HG02943 (cell line): ENCODE measurements around the gene PRKAR1B.

Source experiments
- ATAC-seq: cut with Tn5 transposase; IDR thresholded peaks from one replicate; pipeline ENCODE4 v1.9.1; 2021; ENCODE audit warnings: mild to moderate bottlenecking, low read depth, moderate library complexity; ENCODE audit not compliant: unreplicated experiment

PRKAR1B gene

DNA sequence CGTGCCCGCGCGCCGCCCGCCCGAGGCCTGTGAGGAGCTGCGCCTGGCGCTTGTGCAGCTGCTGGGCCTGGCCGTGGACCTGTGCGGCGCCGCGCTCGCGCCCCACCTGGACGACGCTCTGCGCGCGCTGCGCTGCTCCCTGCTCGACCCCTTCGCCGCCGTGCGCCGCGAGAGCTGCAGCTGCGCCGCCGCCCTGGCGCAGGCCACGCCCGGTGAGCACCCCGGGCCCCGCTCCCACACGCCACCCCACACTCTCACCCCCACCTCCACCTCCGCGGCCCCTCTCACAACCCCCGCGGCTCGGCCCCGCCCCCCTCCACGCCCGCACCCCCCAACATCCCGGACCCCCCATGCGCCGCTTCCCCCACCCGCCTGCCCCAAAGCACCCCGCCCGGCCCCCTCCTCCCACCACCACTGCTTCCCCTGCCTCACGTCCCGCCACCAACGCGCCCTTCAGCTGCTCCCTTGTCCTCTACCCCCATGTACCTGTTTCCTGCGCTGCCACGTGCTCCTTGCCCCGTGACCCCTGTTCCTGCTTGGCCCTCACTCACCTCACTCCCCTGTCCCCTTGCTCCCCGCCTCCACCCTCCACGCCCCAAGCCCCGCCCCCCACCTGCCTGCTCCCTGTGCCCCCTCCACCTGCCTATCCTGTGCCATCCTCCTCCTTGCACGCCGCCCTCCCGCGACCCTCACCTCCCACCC is at the start of gene PRKAR1B:
Gene PRKAR1B (minus strand): TSS at position 178 of the 702 bp plus-strand sequence. CDS start 15,776 bp downstream, outside the sequence.
- ATAC-seq: peak; percentile 33

DNA sequence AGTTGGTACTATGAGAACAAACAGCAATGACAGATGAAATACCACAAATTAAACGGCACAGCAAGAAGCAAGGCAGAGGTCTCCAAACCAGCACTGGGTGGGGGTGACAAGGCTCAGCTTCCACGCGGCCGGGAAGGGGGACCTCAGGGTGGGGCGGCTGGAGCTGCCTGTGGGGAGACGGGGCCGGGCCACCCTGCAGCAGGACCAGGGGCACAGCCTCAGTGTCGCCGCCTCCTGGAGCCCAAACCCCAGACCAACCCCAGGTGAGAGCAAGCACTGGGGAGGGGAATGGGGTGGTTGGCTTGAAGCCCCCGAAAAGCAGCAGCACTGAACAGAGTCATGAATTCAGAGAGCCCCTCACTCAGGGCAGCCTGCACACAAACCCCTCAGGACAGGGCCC is 49.3 kb upstream of the PRKAR1B start:
- no peak for ATAC-seq

DNA sequence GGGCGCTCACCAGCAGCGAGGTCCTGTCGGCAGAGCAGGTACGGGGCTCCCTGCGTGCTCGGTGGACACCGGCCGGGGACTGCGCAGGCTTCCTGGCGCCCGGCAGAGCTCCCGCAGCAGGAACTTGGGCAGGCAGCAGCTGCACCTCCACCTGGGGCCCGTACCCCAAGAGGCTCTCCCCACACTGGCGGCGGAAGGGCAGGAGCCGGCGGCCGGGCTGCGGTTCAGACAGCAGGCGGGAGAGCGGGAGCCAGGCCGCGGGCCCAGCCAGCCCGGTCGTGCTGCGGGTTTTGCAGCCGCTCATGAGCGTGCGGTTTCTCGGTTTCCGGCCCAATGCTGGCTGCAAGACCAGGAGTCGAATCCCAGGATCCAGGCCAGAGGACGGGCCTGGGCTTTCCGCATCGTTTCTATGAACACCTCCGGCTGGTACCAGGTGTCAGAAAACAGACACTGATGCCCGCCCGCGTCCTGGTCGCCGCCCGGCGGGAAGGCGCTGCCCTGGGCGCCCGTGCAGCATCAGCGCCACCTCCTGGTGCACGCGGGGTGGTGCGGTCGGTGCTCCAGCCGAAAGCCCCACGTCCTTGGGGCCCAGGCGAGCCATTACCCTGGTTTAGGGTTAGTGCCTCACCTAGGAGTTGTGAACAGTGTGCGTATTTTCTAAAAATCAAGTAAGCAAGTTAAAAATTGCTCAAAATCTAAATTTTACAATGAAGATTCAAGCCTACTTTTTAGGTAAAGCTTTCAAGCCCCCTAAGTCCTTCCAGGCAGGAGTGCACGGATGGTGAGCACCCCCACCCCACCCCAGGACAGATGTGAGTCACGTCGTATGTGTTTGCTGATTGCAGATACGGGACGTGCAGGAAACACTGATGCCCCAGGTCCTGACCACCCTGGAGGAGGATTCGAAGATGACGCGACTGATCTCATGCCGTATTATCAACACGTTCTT is 47.4 kb upstream of the PRKAR1B start:
- ATAC-seq: no peak

DNA sequence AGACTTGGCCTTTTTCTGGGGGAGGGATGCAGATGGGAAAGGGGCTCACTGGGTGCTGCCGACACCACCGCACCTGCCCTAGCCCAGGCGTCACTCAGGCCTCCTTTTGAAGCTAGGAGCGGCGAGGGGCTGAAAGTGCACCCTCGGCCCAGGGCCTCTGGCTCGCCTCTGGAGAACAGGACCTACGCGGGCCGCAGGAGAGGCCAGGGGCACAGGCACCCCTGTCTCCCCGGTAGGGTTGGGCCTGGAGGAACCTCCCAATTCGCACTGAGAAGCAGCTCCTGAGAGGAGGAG is 46.5 kb upstream of the PRKAR1B start:
- ATAC-seq: no peak

DNA sequence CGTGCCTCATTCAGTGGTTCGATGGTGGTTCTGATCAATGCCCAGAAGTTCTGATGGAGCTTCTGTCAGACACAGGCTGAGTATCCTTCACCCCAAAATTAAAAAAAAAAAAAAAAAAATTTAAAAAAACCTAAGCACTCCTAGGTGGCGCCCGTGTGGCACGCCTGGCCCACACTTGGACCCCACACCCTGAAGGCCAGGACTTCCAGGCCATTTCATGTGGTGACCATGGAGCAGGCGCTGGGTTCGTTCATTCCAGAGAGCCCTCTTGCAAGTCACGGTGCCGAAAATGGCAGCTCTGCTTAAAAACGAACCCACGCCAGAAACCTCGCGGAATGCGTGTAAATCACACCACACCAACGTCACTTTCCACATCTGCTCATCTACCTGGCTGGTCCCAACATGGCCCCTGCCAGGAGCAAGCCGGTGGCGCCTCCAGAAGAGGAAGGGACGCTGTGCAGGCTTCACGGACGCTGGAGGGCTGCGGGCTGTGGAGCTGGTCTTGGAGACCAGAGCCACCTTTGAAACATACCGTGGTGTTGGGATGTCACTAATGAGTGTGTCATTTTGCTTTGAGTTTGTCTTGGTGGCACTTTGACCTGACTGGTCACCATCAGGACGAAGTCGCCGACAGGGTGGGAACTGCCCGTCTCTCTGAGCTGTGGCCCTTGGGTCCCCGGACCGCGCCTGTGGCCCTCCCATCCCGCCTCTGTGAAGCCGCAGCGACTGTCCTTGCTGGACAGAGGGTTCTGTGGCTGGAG is 46.0 kb upstream of the PRKAR1B start:
- ATAC-seq: no peak

DNA sequence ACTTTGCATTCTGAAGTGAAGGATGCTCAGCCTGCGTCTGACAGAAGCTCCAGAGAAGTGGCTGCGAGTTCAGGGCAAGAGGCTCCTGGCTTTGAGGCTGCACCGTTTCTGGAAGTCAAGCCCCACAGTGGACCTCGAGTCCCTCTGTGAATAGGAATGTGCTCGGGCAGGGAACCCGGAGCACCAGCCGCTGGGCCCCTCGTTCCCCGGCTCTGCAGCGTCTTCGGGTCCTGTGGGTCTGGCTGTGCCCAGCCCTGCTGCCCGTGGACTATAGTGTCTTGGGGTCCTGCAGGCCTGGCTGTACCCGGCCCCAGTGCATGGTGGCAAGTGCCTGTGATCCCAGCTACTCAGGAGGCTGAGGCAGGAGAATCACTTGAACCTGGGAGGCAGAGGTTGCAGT is 45.3 kb upstream of the PRKAR1B start:
- ATAC-seq: no peak

DNA sequence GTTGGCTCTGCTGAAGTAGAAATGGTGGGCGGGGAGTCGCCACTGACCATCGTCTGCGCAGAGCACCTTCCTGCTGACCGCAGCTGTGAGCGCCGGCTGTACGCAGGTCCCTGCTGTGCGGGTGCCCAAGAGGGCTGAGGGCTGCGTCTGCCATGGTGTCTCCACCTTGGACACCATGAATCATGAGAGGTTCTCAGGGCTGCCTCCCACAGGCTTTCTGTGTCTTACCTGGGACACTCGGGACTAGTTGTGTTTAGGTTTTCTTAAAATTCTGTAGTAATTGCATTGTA is 44.9 kb upstream of the PRKAR1B start:
- no peak for ATAC-seq

DNA sequence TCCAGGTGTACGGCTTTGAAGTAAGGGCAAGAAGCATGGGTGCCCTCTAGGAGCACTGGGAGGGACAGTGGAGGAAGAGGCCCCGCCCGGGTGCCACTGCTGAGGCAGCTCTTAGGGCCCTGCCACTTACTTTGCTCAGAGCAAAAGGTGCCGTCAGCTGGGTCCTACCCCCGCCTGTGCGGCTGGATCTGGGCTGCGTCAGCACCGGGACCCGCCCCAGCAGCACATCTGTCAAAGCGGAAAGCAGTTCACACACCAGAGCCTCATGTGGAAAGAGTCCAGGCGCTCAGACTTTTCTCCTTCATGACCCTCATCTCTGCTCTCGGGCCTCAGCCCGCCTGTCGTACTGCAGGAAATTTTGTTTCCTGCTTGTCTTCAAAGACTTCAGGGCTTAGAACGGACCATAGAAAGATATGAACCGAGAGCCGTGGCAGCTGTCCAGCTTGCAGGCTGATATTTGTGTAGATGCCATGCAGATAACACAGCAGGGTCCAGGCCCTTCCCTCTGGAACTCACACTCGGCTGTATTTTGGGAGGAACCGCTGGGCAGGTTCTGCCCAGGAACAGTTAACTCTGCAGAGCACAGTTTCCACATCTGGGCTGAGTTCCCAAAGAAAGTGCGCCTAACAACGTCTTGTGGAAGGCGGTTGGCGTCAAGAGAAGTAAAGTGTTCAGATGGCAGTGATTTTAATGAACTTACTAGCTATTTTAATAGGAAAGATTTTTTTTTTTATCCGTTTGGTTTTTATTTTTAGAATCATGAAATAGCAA is 44.3 kb upstream of the PRKAR1B start:
- no peak for ATAC-seq

DNA sequence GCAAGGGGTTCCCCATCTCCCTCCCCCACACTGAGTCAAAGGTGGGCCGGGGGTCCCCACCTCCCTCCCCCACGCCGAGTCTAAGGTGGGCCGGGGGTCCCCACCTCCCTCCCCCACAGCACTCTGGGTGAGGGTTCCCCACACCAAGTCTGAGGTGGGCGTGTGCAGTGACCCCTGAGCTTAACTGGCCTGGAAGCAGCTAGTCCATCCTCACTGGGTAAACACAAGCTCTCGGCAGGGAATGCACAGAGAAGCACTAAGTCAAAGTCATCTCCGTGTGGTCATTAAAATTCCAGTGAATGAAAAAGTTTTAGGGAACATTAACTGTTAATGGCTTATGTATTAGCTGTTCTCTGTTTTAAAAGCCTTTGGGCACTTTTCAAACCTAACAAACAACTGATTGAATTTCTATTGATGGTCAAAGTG is 43.7 kb upstream of the PRKAR1B start:
- ATAC-seq: no peak

DNA sequence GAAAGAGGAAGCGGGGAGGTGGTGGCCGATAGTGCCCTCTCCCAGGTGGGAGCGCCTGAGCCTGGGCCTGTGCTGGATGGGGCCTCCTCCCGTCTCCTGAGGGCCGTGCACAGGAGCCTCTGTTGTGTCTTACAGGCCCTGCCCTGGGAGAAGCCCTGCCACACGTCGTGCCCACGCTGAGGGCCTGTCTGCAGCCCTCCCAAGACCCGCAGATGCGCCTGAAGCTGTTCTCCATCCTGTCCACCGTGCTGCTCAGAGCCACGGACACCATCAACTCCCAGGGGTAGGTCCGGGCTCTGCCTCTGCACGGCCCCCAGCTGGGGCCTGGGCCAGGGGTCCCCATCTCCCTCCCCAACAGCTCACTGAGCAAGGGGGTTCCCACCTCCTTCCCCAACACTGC is 43.3 kb upstream of the PRKAR1B start:
- ATAC-seq: no peak

DNA sequence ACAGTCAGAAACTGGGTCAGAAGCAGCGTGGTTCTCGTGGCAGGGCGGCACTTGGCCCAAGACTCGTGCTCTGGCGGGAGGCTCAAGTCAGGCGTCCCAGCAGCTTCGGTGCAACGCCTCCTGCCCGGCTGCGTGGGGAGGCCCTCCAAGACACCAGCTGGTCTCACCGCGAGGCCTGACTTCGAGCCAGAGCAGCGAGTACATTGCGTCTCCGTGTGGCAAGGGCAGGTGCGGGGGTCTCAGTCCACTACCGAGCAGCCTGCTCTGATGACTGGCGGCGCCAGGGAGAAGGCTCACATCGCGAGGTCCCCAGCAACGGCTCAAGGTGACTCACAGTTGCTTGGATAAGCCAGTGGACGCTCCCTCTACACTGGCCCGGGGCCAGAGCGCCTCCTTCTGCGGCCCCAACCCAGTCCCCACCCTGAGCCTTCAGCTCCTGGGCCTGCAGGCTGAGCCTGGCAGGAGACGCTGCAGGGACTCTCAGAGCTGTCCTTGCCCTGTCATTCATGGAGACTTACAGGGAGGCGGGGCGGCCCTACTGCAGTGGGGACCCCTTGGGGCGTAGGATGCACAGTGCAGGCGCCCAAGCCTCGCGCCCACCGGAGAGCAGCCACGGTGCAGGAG is 41.9 kb upstream of the PRKAR1B start:
- ATAC-seq: no peak

DNA sequence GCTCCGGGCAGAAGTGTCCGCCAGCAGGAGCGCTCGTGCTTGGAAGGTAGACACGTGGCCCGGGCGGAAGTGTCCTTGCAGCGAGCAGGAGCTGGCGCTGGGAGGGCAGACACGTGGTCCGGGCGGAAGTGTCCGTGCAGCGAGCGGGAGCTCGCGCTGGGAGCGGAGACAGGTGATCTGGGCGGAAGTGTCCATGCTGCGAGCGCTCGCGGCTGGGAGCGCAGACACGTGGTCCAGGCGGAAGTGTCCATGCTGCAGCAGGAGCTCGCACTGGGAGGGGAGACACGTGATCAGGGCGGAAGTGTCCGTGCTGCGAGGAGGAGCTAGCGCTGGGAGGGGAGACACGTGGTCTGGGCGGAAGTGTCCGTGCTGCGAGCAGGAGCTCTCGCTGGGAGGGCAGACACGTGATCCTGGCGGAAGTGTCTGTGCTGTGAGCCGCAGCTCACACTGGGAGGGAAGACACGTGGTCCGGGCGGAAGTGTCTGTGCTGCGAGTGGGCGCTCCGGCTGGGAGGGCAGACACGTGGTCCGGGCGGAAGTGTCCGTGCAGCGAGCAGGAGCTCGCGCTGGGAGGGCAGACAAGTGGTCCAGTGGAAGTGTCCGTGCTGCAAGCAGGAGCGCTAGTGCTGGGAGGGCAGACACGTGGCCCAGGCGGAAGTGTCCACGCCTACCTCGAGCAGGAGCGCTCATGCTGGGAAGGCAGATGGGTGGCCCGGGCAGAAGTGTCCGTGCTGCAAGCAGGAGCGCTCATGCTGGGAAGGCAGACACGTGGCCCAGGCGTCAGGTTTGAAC is 41.1 kb upstream of the PRKAR1B start:
- no peak for ATAC-seq

DNA sequence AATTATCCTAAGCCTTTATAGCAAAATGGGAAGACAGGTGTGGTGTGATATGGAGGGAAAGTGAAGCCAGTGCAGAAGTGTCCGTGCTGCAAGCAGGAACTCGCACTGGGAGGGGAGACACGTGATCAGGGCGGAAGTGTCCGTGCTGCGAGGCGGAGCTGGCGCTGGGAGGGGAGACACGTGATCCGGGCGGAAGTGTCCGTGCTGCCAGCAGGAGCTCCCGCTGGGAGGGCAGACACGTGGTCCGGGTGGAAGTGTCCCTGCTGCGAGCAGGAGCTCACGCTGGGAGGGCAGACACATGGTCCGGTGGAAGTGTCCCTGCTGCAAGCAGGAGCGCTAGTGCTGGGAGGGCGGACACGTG is 40.5 kb upstream of the PRKAR1B start:
- no peak for ATAC-seq

DNA sequence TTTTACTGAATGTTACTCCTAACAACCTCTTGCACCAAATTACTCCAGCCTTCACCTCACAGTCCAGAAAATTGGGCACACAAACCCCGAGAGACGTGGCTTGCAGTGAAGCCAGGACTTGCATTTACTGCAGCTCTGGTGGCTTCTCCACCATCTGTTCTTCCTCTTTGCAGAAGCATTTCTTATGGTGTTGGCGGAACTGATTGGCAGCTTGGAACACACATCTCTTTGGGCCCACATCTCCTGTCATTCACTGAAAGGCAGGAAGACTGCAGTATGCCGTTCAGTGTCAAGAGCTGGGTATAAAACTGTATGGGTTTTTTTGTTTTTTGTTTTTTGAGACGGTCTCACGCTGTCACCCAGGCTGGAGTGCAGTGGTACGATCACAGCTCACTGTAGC is 38.3 kb upstream of the PRKAR1B start:
- no peak for ATAC-seq

DNA sequence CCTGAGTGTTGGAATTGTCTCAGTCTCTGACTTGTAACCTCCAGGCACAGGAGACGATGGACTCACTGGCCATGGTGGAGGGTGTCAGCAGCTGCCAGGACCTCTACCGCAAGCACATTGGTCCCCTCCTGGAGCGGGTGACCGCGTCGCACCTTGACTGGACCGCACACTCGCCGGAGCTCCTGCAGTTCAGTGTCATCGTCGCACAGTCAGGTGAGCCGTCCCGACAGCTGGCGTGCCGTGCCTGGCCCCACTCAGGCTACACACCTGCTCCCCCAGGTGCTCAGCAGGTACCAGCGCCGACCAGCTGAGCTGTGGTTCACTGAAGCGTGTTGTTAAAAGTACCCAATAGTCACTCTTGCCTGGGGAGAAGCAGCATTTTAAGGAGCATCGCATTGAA is 36.7 kb upstream of the PRKAR1B start:
- ATAC-seq: no peak

DNA sequence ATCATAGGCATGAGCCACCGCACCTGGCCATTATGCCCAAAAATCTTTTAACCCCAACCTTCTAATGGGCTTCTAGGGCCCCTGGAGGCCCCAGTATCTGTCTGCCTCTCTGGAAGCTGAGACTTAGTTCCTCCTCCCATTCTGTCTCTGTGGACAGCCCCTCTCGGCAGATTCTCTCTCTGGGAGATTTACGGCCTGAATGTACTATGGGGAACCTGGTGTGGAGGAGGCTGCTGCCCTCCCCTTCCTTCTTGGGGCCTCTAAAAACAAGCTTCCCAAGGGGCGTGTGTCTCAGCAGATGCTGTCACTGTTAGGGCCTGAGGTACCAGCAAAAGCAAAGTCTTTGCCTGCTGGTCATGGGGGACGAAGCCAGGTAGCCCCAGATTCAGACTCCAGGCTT is 35.8 kb upstream of the PRKAR1B start:
- no peak for ATAC-seq

DNA sequence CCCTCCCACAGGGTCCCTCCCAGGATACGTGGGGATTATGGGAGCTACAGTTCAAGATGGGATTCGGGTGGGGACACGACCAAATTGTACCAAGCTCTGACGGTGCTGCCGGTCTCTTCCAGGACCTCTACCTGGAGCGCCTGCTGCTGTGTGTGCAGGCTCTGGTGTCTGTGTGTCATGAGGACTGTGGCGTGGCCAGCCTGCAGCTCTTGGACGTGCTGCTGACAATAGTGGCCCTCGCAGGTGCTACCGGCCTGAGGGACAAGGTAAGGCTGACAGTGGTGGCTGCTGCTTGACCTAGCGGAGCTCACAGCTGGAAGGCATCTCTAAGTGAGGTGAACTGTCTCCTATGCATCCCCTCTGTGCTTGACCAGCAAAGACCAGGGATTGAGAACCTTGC is 34.5 kb upstream of the PRKAR1B start:
- ATAC-seq: no peak

DNA sequence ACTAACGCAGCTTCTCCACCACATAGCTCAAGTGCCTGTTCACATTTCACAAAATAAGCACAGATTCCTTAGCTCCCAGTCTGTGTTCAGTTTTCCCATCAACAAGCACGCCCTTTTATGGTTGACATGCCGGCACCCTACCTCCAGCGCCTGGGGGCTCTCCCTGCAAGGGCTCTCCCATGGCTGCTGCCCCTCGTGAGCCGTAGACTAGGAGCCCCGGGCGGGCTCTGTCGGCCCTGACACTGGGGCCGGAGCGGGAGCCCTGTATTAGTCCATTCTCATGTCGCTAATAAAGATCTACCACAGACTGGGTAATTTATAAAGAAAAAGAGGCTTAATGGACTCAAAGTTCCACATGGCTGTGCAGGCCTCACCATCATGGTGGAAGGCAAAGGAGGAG is 34.0 kb upstream of the PRKAR1B start:
- no peak for ATAC-seq

DNA sequence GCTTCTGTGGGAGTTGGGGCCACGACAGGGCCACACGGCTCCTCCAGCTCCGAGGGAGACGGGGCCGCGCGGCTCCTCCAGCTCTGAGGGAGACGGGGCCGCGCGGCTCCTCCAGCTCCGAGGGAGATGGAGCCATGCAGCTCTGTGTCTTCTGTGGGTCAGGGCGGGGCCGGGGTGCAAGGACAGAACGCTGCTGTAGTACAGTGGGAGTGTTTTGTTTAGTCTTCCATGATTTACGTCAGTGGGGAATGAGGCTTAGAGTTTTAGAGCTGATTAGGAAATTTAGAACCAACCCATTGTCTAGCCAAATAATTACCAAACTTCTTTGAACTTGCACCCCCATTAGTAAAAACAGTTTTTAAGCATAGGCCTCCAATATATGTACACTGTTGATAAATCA is 32.9 kb upstream of the PRKAR1B start:
- no peak for ATAC-seq

DNA sequence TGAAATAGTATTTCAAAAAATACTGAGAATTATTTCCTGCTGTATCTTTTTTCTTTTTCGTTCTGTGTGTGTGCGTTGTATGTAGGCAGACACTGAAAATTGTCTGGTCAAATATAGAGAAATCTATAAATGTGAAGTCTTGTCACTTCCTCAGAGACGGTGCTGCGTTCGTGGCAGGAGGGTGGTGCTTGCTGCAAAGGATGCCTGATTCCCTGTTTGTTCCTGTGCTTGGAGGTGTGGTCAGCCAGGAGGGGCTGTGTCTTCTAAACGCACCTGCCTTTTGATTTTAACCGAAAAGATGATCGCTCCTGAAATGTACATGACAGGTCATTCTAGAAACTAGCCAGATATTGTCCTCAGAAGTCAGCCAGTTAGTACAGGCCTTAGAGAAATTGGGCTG is 32.5 kb upstream of the PRKAR1B start:
- ATAC-seq: no peak
